Left cardiac atrium (tissue), 4 donors: ENCODE measurements around the gene CCNF. TPM values are rescaled to one million over a fixed set of nuclear protein-coding genes. Genes with fewer than 3 reads are reported as not detected.
"Not testable (repeated sequence)": the region's sequence is repeated elsewhere in the genome, so short reads cannot be mapped to it uniquely, and the experiment has no call there.

Experiments
- ATAC-seq, 2 donors: fragments of 200-7000 bp; cut with Tn5 transposase; one replicate each; pipeline ENCODE4 v1.9.1; 2020; ENCODE audit warnings: mild to moderate bottlenecking in 2 of 2, moderate library complexity in 2 of 2
- DNase-seq: peaks from one replicate; pipeline ENCODE4 v3.0.0-alpha.2; 2020
- intact Hi-C, 2 donors: fragments of 100-400 bp; cut with DNase I; formaldehyde crosslinking; loops; one replicate each; pipeline versions ENCODE4 v1.14.1 to v1.15.1; 2022 to 2023
- total RNA-seq, 2 donors: library from RNA; stranded (reverse); fragmentation: NEBNext Ultra II Directional; extraction: Animal tissue kit (Norgen Biotek cat#: 25700); gene quantifications; one replicate each; pipeline ENCODE4 v1.2.1, GENCODE V29; 2021
- donor health status: DM: no; HTN: yes; CAD: no.
- donor health status: DM: no; HTN: yes; CAD: no; lungs with severe emphysema.
- donor health status: DM: yes; HTN: yes; CAD: no.
- donor health status: Dilated cardiomyopathy.

CCNF gene
- total RNA-seq, 2 donors from 2014 or later = 1.6 to 2.1 TPM

- ATAC-seq, intact Hi-C loops, DNase-seq: not testable (repeated sequence)
Observed at GRCh38 chr16:2479996-2480395, 50.7 kb downstream of the CCNF start.

DNA sequence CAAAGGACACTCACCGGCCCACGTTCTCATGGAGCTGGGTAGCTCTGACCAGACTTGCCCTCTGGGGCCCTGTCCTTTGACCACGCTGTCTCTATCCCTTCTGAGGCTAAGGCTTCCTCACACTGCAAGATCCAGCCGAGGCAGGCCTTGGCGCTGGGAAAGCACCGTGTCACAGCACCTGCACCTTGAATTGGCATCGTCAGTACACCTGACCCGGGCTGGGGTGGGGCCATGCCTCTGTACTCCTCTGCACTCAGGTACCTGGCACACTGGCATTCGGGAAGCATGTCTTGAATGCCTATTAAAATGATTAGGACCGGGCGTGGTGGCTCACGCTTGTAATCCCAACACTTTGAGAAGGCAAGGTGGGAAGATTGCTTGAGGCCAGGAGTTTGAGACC lies 51.7 kb downstream of the CCNF start:
- no peak for ATAC-seq
- intact Hi-C loops = no loop called here
- DNase-seq = no peak

- intact Hi-C loops = no loop called here
- DNase-seq (no peak), ATAC-seq (no peak)
Observed at GRCh38 chr16:2481676-2482075, 52.4 kb downstream of the CCNF start.

- intact Hi-C loops = no loop called here
- no peak for ATAC-seq
- no peak for DNase-seq
Observed at GRCh38 chr16:2482249-2482648, 53.0 kb downstream of the CCNF start.

GRCh38 chr16:2482708-2483534 lies 53.7 kb downstream of the CCNF start:
- peak; percentile 70 to 87 for ATAC-seq
- no peak for DNase-seq
- intact Hi-C loops = no loop called here

- ATAC-seq = no peak
- no peak for DNase-seq
- intact Hi-C loops = no loop called here
Observed at GRCh38 chr16:2483939-2484897, 55.0 kb downstream of the CCNF start.

GRCh38 chr16:2484898-2485508 lies 55.8 kb downstream of the CCNF start:
- DNase-seq (no peak), ATAC-seq (no peak)
- intact Hi-C loops = no loop called here

DNA sequence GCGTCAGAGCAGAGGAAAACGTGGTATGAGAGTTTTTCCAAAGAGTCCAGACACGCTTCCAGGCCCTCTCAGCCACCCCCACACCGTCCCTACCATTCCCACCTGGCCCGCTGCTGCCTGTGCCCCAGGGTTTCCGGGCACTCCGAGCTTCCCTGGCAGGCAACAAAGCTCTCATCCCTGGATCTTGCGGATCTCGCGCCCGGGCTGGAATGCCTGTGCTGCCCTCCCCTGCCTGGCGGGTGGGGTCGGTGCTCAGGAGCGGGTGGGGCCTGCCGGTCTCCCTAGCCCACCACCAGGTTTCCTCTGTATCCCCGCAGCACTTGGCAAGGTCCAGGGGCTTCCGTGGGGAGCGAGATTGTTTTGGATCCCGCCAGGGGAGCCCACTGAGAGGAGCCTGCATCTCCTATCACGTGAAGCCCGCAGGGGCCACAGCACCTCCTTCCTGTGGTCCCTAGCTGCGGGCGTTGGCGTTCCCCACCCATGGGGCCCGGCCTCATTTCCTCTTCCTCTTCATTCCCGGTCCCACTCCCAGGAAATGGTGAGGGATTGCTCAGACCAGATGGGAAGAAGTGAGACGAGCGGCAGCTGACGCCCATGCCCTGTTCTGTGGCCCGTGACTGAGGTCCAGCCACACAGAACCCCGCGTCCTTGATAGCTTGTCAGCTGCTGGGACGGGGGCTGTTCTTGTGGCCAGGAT lies 56.7 kb downstream of the CCNF start:
- no peak for DNase-seq
- intact Hi-C loops = no loop called here
- ATAC-seq = no peak

- intact Hi-C loops = no loop called here
- DNase-seq = no peak
- ATAC-seq = peak; percentile 62 to 70
Observed at GRCh38 chr16:2486645-2487516, 57.6 kb downstream of the CCNF start.

DNA sequence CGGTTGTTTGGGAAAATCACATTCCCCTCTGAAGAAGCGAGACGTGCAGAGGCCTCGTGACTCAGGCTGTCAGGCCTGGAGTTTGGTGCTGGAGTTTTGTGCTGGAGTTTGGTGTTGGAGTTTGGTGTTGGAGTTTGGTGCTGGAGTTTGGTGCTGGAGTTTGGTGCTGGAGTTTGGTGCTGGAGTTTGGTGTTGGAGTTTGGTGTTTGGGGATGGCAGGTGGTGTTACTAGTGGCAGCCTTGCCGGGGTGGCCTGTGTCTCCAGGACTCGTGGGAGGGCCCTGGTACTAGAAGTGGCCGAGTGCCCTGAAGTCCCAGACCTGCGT lies 58.2 kb downstream of the CCNF start:
- DNase-seq = no peak
- ATAC-seq = no peak
- intact Hi-C loops = no loop called here

GRCh38 chr16:2487903-2488531 lies 58.8 kb downstream of the CCNF start:
- intact Hi-C loops = no loop called here
- DNase-seq = no peak
- no peak for ATAC-seq

DNA sequence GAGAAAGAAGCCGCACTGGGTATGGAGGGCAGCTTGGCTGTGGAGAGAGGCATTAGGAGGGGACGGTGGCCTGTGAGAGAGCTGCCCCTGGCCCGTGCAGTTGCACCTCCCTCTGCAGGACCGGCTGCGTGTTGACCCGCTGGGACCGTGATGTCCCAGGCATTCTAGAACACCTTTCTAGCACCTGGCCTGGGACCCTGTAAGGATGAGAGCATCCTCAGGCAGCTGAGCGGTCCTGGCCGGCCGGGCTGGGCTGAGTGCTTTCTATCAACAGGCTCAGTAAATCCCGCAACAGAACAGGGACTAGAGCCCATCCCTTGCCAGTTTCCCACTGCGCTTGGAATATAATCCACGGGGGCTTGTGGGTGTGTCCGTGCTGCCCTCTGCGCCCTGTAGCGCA lies 60.3 kb downstream of the CCNF start:
- DNase-seq (no peak), ATAC-seq (no peak)
- intact Hi-C loops = no loop called here

DNA sequence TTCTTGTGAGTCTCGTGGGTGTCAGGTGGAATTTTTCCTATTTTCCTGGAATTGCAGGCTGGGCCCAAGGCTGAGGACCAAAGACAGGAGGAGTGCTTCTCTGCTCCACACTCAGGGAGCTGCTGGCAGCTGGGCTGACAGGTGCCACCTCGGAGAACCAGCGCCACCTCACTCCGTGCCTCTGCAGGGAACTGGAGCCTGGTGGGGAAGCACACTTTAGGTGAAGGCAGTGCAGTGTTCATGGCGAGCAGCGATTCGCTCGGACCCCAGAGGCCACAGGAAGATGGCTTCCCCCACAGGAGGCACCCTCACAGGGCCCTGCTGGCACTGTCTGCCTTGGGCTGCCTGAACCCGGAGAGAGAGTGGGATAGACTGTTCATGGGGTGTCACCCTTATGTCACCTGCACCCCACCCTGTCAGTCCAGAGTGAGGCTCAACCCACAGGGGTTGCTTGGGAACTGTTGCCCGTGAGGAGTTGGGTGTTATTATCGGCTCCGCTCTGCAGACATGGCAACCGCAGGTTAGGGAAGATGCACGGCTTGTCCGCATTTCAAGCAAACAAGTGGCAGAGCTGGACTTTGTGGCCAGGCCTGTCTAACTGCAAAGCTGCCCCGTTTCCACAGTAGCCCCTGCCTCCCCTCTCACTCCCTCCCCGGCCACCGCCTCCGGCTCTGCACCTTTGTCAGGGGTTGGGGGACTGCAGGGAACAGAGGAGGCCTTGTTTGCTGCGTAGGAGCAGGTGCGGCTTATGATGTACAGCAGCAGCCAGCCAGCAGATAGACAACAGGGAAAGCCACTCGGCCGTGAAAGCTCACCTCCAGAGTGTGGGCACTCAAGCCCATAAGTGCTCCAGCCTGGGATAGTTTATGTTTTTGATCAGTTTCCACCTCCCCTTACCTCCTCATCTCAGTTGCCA lies 61.2 kb downstream of the CCNF start:
- intact Hi-C loops = loop anchor here in 1 of 2 donors (5.0 to 10.0 kb wide), 2 partner anchors 66 to 148 kb away; partner anchors contain the start of genes ABCA3 and CCNF
- DNase-seq = no peak

GRCh38 chr16:2492292-2492691 lies 63.0 kb downstream of the CCNF start:
- ATAC-seq = no peak
- no peak for DNase-seq
- intact Hi-C loops = loop anchor here in 1 of 2 donors (5.0 to 10.0 kb wide), 2 partner anchors 67 to 150 kb away; partner anchors contain the start of genes ABCA3 and CCNF

More for the DNA sequence above, 61.2 kb downstream of the CCNF start:
- no peak for ATAC-seq

DNA sequence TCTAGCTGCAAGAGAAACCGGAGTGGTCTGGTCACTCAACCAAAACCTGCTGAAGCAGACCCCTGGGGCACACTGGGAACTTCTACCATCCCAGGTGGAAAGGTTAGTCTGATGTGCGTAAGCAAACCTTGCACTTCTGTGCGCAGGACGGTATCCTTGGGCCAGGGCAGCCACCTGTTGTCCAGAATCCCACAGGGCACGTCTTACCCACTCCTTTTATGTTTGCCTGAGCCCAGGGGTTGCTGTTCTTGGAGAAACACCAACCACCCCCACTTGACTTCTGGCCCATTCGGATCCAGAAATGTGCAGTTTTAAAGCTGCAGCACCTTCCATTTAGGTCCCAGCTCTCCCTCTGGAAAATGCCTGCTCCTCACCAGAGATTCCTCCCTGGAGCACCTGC lies 64.4 kb downstream of the CCNF start:
- intact Hi-C loops = loop anchor here in 1 of 2 donors (5.0 to 10.0 kb wide), 2 partner anchors 69 to 151 kb away; partner anchors contain the start of genes ABCA3 and CCNF
- DNase-seq = no peak
- no peak for ATAC-seq

GRCh38 chr16:2494616-2495015 lies 65.4 kb downstream of the CCNF start:
- ATAC-seq = no peak
- intact Hi-C loops = loop anchor here in 1 of 2 donors (5.0 to 10.0 kb wide), 2 partner anchors 70 to 152 kb away; partner anchors contain the start of genes ABCA3 and CCNF

More at GRCh38 chr16:2494616-2495015, 65.4 kb downstream of the CCNF start:
- DNase-seq = no peak
